GM18526 (cell line): Measurements from ENCODE around the gene SAE1.
A peak's percentile ranks its signal among the peaks of the same experiment; 100 is the strongest.

Experiments used
- POLR2A ChIP-seq: IDR thresholded peaks from 3 replicates; pipeline ENCODE4 v1.6.1; 2011; ENCODE audit not compliant: insufficient read length; ENCODE audit errors: extremely low read depth

SAE1 gene

DNA sequence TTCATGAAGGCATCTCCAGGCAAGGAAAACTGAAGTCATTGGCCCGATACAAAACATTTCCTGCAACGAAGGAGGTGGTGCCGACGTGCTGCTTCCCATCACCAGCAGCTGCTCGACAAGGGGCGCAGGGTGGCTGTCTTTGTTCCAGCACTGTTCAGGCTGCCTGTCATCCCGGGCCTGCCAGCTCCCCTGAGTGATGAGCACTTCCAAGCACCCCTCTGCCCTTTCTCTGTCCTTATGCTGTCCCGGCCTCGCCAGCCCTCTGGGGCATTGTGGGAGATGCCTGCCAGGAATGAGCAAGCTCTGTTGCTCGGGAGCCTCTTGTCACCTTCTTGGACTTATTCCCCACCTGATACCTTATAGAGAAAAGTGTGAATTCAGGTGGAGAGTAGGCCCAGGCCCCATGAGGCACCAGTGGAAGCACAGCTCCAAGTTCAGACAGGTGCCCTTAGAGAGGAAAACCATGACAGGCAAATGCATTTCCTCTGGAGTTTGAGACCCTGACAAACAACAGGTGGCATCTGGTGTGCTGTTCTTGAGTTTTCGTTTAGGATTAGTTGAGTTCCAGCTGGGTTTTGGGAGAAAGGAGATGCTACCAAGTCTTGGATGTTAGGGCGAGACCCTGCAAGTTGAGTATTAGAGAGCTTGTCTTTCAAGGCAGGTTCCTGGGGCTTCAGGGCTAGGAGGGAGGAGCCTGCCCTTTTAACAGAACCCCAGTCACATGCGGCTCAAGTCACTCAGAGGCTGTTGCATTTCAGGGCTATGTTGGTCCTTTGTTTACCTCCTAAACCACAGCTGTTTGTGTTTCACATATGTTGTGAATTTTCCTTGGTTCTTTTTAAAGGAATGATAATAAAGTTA lies 78.9 kb downstream of the SAE1 start:
- no peak for TF ChIP-seq POLR2A

DNA sequence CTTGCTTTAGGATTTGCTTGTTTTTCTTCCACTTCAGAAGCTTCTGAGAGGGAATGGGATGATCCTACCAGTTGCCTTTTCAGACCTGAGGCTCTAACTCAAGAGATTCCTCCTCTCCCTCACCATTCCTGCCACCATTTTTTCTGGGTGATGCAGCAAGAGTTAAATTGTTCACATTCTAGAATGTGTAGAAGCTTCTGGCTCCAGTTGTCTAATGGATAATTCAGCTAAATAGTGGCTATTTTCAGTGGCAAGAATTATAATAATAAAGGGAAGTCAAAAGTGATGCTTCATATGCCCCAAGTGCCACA lies 79.5 kb downstream of the SAE1 start:
- TF ChIP-seq POLR2A = no peak

DNA sequence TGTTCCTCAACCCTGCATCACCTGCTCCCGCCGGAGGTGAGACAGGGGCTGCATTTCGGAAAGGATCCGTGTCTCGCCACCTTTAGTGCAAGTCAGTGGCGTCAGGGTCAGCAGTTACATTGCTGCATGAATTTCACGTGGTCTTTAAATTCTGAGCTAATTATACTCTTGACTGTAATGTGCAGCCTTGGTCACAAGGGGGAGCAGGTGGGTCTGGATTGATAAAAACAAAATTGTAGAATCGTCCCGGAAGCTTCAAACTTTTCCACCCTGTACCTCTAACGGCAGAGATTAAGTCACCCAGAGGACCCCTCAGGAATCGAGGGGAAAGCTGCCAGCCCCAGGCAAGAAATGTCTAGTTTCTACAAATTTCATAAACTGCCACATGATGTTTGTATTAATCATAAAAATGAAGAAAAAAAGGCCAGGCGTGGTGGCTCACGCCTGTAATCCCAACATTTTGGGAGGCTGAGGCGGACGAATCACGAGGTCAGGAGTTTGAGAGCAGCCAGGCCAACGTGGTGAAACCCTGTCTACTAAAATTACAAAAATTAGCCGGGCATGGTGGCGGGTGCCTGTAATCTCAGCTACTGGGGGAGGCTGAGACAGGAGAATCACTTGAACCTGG lies 80.2 kb downstream of the SAE1 start:
- TF ChIP-seq POLR2A = no peak

DNA sequence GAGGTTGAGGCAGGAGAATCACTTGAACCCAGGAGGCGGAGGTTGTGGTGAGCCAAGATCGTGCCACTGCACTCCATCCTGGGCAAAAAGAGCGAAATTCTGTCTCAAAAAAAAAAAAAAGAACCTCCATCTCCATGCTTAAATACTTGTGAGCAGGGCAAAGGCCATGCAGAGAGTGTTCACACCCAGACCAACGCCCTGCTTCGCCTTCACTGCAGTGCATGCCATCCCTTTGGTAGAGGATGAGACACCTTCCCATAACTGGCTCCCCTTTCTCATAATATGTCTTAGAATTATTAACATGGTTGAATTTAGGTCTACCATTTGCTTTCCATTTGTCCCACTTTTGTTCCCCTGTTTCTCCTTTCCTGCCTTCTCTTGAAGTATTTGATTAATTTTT lies 84.9 kb downstream of the SAE1 start:
- no peak for TF ChIP-seq POLR2A

DNA sequence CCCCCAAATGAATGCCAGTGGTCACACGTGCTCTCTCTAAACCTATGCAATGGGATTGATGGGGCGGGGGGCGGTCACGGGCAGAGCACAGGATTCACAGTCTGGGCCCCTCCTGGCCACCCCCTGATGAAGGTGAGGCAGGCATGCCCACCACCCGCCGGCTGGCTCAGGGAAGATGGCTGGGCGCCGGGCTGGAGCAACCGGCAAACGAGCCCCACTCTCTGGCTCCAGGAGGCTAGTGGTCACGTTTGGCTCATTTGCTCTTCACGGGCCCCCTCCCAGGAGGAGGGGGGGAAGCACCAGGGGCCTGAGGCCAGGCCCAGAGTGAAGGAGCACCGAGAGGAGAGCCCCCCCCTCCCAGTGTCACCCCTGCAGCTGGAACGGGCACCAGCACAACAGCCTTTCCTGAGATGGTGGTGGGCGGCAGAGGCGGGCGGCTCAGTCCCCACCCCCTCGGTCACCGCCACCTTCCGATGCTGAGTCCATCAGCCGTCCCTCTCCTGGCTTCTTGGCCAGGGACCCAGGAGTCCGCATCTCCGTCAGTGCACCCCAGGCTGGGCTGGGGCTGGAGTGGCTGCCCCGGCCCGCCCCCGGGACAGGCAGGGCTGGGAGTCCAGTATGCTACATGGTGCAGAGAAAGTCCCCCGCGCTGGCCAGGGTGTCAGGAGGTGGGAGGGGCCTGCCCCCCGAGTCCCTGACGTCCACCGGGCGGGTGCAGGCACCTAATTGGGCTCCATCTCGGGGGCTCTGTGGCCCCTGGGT lies 90.6 kb downstream of the SAE1 start:
- TF ChIP-seq POLR2A = no peak

DNA sequence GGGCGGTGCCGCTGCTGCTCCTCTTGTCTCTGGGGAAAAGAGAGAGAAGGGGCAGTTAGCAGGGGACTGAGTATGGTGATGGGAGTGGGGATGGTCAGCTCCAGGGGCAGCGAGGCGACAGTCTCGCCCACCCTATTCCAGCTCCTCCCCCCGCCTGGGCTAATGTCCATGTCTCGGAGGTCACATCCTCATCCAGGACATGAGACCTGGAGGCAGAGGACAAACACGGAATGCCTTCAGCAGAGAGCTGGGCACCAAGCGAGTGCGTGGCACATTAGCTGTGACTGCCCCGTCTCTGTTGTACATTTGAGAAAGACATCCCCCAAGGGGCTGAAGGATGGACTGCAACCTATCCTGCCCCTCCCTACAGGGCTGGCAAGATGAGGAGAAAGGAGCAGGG lies 91.3 kb downstream of the SAE1 start:
- TF ChIP-seq POLR2A = no peak

DNA sequence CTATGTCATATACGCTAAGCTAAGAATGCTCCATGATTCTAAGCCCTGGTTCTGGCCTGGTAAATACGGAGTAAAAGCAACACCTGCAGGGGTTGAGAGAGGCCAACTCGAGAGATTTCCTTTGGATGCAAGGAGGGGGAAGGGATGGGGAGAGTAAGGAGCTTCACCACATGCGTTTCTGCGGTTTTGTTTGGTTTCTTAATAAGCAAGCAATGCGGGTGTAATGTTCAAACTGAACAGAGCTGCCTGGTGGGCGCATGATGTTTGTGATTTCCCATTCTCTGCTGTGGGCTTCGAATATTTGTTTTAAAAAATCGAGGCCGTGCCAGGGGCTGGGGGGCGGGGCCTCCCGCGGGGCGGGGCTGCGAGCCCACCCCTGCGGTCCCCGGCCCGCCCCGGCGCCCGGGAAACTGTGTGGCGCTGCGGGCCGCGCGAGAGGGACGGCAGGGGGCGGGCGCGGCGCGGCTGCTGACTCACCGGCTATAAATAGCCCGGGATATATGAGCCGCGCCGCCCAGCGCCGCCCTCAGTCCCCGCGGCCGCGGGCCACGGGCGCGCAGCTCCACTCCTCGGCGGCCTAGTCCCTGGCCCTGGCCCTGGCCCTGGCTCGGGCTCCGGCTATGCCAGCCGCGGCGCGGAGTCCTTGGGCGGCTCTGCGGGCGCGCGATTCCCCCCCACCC lies 95.3 kb downstream of the SAE1 start:
- TF ChIP-seq POLR2A = peak; percentile 100

DNA sequence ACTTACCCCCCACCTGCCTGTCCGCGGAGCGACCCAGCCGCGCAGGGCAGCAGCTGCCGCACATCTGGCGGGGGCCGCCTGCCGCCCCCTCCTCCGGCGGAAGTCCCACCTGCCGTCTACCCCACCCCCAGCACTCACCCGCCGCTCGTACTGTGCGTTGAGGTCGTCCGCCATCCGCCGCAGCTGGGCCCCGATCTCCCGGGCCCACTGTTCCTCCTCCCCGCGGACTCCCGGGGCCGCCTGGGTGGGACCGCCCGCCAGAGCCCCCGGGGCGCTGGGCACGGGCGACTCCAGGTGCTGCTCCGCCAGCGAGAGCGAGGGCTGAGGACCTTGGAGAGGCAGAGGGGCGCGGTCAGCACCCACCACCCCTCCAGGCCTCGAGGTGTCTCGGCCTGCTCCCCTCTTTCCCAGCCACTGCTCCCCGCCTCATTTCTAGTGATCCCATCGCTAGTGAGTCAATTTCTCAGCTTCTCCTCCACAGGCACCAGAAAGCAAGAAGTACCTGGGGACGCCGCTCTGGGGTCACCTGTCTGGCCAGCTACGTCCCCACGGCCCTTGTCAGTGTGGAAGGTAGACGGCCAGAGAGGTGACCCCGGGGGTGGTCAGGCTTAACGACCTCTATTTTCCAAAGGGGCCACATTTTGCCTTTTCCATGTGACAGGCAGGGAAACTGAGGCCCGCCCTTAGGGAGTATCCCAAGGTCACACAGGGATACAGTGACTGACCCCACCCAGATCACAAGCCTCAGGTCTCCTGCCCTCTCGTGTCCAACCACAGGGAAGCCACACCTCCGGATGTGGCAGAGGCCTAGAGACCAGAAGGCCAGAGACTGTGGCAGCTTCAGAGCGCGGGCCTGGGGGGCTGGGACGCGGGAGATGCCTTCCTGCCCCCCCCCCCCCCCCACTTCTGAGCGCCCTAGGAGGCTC lies 96.1 kb downstream of the SAE1 start:
- TF ChIP-seq POLR2A = peak; percentile 59

DNA sequence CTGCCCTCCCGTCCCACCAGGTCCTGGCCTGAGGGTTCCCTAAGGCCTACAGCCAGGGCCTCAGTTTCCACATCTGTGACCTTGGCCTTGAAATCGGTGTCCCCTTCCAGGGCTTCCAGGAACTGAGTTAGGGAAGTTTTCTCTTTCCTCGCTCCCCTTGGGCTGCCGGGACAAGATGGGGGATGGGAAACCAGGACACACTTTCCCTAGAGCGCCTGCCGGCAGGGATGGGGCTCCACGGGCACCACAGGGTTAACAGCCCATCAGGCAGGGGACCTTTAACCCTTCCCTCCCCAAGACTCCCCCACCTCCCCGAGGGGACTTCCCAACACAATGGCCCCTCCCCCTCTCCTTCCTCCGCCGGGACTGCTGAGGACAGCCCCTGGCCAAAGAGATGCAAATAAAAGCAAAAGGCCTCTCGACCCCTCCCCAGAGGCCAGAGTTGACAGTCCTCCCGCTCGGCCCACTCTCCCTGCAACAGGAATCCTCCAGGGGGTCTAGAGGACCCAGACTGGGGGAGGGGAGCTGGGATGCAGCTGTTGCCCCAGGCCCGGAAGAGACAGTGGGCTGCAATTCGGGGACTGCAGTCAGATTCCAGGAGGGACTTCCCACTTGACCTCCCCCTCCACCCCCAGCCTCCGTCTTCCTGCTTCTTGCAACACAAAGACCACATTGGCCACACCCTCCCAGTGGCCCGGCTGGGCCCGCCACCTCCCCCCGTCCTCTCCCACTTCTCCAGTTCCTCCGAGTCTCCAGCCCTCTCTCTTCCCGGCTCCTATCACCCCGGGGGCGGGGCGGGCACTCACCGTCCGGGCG lies 96.9 kb downstream of the SAE1 start:
- peak; percentile 50 for TF ChIP-seq POLR2A

DNA sequence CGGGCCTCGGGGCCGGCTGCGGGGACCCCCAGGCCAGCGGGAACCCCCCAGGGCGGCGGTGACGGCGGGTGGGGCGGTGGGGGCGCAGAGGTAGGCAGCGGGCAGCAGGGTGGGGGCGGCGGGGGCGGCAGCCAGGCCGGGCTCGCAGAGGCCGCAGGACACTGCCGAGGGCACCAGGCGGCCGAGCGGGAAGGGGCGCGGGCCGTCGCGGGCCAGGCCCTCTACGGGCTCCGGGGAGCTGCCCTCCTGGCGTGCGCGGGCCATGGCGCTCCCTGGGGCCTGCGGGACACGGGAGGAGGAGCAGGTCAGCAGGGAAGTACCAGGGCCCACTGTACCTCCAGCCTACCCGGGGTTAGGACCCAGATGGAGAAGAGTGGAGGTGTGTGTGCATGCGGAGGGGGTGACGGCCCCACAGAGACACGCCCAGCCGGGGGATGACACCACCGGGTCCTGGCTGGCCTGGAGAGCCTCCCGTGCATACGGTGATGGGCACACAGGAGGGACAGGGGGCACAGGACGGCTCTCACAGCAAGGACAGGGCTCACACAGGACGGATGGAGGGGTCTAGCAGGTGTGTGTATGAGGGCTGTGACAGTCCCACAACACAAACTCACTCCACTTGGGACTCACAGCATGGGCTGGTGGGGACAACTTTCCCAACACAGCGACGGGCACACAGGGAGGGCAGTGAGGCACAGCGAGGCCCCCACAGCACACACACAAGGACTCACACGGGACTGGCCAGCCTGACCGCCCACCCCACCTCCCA lies 97.7 kb downstream of the SAE1 start:
- no peak for TF ChIP-seq POLR2A

DNA sequence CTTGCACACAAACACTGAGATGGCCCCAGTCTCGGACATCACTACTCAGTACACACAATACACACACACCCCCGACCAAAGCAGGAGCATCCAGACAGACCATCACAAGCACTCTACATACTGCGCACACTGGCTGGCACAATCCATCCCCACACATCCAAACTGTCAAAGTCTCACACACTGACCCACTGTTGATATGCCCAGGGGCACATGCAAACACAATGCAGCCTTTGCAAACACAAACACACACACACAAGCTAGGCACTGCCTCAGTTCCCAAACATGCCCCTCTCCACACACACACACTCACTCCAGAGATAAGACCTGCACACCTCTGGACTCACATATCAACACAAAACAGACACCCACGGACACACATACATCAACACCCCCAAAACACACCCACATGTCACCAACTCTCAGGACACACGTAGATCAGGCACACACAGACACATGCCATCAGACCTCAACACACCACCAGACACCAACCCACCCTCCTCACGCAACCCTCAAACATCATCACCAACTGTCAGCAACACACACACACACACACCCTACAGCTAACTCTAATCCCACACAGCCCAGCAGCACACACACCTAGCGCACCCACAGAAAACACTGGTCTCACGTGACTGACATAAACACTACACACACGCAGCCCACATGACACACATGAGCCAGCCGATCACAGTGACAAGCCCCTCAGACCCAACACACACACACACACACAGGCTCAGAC lies 98.5 kb downstream of the SAE1 start:
- no peak for TF ChIP-seq POLR2A

DNA sequence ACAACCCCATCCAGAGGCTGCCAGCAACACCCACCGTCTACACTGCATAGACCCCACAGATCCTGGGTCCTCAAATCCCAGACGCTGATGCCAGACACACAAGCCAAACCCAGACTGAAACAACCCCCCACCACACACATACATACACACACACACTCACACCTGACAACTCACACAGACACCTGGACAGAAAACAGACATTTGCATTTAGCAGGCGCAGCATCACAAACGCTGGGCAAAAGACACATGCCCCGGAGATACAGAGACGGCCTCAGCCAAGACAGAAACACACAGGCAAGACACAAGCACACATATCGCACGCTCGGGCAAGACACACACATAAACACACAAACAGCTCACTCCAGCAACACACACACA lies 99.0 kb downstream of the SAE1 start:
- no peak for TF ChIP-seq POLR2A
